Measurements from ENCODE around the gene CSF2.
A peak's percentile ranks its signal among the peaks of the same experiment; 100 is the strongest.

CSF2 gene
- 0 to 122 (median 0) reads per million in 3 experiments for total RNA-seq

DNA sequence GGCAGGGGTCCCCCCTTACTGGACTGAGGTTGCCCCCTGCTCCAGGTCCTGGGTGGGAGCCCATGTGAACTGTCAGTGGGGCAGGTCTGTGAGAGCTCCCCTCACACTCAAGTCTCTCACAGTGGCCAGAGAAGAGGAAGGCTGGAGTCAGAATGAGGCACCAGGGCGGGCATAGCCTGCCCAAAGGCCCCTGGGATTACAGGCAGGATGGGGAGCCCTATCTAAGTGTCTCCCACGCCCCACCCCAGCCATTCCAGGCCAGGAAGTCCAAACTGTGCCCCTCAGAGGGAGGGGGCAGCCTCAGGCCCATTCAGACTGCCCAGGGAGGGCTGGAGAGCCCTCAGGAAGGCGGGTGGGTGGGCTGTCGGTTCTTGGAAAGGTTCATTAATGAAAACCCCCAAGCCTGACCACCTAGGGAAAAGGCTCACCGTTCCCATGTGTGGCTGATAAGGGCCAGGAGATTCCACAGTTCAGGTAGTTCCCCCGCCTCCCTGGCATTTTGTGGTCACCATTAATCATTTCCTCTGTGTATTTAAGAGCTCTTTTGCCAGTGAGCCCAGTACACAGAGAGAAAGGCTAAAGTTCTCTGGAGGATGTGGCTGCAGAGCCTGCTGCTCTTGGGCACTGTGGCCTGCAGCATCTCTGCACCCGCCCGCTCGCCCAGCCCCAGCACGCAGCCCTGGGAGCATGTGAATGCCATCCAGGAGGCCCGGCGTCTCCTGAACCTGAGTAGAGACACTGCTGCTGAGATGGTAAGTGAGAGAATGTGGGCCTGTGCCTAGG, at the start of gene CSF2:
Gene CSF2, plus strand, starts transcription at position 559 of the 783 bp plus-strand sequence. Its CDS starts 35 bp downstream, at position 594.
- no peak for DNase-seq

DNA sequence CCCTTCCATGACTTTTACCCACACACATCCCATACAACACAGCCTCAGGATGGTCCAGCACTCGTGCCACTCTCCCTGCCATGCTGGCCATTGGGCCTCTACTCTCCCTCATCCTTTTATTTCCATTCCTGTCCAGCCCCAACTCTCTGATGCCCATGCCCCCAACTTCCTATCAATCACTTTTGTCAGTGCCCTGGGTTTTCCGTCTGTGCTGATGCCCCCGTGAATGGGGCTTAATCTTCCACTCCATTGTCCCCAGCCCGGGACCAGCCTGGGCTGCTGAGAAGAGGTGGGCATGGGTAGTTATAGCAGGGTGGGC, 49.5 kb upstream of the CSF2 start:
- DNase-seq, result no peak

DNA sequence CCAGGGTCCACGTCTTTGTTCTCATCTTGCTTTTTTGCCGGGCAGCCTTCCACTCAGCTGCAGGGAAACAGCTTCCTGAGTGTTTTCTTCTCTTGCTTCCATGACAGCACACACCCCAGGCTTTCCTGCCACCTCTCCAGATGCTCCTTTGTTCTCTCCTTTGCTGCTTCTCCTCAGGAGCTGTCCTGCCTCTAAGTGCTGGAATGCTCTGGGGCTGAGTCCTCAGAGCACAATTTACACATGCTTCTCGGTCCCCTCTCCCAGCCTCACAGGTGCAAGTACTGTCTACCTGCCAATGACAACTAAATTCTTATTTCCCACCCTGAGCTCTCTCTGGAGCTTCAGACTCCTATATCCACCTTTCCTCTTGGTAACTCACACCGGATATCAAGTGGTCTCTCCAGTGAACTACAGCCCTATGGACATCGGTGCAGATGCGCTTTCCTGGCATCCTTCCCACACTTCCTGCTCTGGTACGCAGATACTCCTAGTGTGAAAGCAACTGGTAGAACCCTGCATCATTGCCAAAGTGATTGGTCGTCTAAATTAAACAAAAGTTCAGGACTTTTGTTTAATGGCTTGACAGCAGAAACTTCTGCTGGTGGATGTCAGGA, 48.7 kb upstream of the CSF2 start:
- no peak for DNase-seq

DNA sequence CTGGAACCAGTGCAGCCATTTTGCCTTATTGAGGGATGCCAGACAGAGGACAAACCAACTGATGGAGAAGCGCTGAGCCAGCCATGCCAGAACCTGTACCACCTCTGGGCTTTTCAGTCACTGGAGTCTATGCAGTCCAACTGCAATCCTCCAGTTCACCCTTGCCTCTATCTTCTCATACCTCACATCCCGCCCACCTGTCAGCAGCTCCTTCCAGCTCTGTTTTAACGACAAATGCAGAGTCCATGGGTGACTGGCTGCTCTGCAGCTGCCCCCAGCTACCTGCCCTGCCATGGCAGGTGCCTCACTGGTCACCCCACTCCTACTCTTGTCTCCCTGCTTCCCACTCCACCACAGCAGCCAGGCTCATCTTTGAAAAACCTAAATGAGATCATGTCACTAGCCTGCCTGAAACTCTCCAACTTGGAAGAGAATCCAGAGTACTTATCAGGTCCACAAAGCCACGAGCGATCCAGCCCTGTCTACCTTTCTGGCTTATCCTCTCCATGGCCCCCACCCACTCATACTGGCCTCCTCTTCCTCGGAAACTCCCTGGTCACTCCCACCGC, 48.1 kb upstream of the CSF2 start:
- DNase-seq, result no peak

DNA sequence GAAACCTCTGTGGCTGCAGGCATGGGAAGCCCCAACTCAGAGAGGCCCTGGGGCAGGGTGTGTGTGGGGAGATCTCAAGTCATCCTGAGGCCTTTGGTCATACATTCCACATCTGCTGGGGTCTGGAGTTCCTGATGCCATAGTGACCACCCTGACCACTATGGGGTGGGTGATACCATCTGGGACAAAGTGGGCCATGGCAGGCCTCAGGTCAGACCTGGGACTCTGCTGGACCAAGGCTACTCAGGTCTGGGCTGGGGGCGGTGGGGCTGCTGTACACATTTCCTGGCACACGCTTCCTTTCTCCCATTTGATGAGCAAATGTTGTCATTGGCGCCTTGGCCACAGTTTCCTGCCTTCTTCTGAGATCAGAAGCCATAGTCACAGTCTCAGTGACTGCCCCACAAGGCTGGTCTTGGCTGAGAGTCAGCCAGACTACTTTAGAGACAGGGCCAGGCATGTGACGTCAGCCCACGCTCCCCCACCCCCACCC, 47.0 kb upstream of the CSF2 start:
- DNase-seq, result peak; percentile 56

DNA sequence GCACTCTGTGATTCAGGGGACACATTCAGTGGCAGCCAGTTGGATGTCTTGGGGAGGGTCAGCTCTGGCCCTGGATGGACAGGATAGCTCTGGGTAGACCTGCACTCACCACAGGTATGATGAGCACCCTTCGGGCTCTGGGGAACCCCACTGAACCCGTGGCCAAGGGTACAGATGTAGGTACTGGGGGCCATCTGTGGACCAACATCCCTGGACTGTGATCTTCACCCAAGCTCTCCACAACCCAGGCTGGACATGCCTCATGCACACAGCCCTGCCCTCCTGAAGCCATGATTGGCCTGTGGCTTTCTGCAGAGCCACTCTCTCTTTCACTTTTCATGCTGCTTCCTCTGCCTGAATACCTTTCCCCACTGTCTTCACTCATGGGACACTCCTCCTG, 46.6 kb upstream of the CSF2 start:
- no peak for DNase-seq

DNA sequence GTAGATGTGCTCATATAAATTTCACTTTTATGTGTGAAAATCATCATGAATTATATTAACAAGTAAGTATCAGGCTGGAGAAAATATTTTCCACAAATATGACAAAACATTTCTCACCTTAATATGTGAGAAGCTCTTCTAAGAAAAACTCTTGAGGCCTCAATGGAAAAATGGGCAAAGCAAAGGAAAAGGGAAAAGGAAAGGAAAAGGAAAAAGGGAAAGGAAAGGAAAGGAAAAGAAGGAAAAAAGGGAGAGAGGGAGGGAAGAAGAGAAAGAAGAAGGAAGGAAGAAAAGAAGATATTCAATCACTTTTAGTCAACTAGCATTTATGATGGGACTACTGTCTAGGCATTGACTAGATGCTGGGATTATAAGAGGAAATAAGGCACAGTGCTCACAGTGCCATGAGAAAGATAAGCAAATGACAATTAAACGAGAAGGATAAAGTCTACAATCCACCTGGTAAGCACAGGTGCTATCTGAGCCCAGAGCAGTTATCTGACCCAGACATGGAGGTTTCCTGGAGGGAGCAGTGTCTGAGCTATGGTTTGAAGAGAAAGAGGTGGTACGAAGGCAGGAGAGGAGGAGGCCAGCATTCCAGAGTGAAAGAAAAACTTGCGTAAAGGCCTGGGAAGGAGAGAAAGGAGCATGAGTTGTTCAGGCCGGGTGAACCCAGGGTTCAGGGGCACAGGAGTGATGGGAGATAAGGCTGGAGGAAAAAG, 43.8 kb upstream of the CSF2 start:
- no peak for DNase-seq

DNA sequence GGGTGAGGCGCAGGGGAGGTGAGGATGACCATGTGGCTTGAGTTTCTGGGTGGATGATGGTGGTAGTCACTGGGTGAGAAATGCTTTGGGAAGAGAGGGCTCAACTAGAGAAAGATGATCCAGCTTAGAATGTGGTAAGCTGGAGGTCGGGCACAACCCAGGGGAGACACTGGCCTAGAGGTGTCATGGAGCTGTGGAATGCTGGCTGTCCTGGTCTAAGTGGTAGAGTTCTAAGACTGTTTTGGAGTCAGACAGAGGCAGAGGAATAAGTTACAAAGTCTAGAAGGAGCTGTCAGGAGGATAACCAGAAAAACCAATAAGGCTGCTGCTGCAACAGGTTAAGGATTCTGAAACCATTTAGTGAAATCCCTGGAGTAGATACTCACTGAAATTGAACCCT, 43.0 kb upstream of the CSF2 start:
- no peak for DNase-seq

DNA sequence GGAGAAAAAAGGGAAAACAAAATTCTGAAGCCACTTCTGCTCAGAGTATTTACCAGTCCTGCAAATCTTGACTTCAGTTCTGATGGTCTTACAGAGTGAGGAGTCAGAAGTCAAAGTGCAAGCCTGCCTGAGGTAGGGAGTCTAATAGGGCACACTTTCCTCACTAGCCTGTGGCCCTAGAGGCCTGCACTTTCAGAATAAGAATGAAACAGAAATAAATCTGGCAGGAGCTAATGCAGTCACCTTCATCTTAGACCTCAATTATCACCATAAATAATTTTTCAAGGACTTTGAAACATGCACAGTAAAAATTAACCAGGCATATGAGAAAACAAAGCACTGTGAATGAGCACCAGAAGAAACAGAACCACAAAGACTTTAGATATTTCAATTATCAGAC, 41.4 kb upstream of the CSF2 start:
- DNase-seq, result no peak

DNA sequence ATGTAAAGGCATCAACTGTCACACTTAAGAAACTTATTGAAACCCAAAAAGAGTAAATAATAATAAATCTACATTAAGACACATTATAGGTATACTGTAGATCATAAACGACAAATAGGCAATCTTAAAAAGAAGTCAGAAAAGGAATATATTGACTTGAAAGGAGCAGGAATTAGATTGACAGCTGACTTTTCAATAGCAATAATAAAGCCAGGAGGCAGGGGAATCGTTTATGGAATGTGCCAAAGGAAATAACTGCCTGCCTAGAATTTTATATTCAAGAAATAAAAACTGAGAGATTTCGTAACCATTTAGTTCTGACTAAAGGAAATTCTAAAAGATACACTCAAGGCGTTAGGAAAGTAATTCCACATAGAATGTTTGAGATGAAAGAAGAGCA, 40.5 kb upstream of the CSF2 start:
- DNase-seq, result no peak

DNA sequence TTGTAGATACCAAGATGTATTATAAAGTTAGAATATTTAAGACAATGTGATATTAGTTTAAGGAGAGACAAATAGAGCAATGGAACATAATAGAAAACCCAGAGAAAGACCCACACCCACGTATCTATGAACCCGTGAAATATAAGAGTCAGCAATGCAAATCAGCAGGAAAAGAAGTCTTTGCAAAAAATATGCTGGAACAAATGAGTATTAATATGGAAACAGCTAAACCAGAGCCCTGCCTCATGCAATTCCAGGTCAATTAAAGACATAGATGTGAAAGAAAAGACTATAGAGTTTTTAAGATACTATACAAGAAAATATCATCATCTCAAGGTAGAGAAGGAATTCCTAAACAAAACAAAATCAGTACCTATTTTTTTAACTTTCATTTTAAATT, 36.2 kb upstream of the CSF2 start:
- no peak for DNase-seq

DNA sequence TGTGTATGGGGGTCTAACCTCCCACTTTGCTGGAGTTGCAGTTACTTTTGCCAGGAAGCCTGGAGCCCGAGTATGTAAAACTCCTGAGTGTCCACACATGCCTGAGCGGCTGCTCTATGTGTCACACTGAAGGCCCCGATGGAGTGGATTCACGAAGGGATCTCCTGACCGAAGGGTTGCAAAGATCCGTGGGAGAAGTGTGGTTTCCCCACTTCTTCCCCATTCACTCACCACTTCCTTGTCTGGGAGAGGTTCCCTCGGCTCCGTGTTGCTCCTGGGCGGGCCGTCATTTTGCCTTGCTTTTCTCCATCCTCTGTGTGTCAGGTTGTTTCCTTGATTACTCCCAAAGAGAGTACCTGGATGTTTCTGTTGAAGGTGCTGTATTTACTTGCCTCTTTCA, 29.4 kb upstream of the CSF2 start:
- DNase-seq, result no peak

DNA sequence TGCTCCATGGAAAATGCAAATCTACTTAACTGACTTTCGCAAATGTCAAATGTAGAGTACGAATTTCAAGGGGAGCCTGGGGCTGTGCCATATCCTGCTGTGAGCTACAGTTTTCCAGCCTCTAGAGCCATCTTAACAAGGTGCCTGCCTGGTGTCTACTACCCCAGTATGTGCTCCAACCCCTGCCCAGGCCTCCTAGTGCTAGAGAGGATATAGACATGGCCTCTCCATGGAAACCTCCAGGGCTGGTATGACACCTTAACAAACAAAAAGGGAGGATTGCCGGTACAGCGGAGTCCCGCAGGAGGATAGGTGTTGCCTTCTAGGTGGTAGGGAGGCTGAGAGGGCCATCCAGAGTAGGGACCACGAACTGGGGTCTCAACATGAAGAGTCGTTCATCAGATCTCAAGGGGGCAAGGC, 26.7 kb upstream of the CSF2 start:
- no peak for DNase-seq

DNA sequence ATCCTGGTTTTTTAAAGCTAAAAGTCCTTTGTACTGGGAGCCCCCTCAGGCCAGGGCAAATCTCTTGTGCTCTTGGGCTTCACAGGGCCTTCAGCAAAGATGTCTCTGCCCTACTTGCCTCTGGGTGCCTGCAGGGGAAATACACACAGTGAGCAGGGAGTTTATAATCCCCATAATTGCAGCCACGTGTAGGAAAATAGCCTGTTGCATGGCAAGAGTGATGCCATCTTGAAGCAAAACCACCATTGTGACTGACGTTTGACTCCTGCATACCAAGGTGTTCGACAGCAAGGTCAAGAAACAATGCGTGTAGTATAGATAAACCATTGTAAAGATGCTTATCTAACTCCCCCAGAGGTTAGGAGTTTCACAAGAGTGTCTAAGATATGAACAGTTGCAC, 24.5 kb upstream of the CSF2 start:
- DNase-seq, result no peak

DNA sequence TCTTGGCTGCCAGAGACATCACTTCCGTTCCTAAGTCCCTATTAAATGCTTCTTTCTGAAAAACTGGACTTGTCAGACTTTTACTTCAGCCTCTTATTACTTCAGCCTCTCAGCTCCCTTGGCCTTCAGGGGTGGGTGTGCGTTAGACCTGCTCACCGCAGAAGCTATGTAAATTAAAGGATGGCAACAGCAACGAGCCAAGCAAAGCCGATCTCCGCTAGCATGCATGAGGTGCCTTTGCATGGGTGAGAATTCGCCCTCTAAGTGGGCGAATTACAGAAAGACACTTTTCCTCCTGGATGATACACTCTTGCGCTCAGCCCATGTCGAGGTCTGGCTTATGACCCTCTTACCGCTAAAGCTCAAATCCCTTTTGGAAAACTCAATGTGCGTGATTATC, 24.0 kb upstream of the CSF2 start:
- no peak for DNase-seq

DNA sequence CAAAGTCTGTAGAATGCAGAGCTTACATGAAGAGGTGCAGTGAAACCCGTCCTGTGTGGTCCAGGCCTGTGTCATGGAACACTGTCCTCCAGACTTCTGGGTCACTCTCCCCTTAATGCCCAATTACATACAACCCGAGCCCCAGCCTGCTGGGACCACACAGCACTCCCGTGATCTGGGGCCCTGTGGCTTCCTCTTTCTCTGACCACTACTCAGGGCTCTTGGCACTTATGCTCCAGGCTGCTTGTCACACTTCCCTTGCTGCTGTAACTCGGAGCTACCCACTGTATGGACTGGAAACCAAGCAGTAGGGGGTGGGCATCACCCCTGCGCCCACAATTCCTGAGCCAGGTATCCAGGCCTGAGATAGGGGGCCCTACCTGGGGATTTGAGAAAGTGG, 23.5 kb upstream of the CSF2 start:
- DNase-seq, result no peak

DNA sequence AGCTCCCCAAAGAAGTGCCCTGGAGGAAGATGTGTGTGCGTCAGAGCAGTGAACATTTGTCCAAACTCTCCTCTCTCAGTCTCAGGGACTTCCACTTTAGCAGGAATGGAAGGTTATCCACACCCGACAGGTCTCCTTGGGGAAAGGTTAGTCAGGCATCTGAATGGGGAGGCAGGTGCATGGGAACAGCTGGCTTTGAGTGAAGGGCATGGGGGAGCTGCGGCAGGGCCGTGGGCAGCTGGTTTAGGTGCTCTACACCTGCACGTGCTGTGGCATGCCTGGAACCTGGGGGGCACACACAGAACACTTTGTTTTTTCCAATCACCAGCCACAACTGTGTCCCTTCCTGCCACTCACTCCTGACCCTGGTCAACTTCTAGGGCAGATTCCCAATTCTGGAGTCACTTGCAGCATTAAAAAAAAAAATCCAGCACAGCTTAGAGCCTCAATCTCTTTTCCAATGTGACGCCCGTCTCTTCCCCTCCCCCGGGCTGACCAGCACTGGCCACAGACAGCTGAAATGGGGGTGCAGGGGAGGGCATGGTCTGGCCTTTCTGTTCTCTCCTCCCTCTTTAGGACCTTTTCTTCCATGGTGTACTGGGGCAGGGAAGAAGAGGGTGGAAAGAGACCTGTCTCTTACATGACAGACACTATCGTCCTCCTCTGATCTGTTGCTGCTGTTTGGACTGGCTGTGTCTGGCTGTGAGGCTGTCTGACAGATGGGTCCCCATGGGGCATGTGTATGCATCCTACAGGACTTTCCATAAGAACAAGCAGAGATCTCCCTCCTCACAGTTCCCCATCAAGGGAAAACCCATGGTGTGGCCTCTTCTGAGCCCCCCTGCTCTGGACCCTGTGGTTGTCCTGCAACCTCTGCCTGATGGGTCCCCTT, 22.7 kb upstream of the CSF2 start:
- no peak for DNase-seq

DNA sequence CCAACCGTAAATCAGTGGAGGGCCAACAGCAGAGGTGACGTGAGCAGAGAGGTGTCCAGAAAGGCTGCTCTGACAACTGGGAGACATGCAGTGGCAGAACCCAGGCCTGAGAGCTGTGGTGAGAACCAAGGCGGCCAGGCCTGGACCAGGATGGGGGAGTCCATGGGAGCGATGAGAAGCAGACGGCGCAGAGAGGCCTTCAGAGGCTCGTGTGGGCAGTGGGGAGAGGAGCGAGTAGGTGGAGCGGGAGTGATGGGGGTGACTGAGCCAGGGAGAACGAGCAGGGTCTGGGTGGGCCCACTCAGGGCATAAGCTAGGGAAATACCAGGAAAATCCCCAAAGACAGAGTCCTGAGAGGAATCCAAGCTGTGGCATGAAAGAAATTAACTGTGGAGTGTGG, 21.1 kb upstream of the CSF2 start:
- no peak for DNase-seq

DNA sequence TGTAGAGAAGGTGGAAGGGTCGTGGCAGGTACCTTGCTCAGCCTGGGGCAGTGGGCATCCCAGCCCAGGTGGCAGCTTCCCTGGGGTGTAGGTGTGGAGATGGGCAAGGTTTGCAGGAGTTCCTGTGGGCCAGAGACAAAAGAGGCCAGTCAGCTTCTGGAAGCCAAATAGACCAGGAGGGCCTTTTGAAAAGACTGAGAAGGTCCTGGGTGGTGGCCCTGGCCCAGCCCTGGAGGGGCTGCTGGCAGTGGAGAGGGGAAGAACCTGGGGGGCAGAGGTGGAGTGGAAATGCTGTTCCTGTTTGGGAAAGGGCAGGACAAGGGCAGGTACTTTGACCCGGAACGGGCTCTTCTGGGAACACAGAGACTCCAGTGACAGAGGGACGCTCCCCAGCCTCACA, 20.1 kb upstream of the CSF2 start:
- no peak for DNase-seq

DNA sequence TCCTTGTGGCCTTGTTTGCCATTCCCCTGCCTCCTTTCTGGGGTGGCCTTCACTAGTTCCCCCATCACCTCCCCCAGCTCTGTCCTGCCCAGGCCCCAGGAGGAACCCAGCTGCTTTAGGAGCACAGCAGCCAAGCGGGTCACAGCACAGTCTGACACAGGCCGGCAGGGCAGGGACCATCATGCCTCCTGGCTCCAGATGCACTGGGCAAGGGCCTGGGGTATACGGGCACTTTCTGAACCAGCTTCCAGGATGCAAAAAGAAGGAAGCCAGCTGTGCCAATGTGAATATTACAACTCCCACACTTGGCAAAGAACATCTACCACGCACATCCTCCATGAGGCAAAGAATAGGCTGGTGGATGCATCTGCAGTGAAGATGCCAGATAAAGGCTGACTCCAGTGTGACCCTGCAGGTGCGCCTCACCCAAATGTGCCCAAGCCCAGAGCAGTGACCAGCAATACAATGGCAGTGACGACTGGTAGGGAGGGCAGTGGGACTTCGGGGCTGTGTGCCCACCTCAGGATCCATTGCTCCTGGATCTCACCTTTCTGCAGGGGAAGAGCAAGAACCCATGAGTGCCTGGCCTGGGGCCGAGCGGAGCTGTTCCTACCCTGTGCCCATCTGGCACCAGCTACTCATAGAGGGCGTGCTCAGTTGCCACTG, 19.4 kb upstream of the CSF2 start:
- DNase-seq, result no peak

DNA sequence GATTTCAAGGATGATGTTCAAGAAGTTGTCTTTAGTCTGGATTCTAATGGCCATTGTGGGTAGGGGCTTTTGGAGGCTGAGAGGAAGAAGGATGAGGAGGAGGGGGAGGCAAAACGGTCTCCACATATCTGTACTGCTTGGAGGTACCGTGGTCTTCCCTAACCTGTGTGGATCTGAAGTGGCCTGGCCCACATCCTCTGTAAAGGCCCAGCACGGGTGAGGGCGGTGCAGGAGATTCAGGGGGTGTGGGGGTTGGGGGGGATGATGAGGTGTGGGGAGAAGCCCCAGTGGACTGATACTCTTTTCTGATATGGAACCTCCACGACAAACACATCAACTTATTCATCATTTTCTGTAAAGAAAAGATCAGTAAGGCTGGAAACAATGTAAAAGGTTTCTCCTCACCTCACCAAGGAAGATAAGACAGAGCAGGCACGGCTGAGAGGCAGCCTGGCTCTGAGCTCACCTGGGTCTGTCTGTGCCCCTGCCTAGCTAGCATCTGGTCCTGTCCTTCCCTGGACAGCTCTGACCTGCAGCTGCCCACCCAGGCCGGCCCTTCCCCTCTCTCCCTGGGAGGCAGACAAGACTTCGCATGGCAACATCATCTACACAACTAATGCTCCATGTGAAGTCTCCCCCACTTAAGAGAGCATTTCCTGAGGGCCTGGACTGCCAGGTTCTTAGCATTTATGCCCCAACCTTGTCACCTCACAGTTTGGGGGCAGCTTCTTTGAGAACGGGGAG, 18.7 kb upstream of the CSF2 start:
- DNase-seq, result no peak

All from central memory CD4-positive, alpha-beta T cell (primary cell).